Measurements from ENCODE around the gene BCKDHB. TPM values are rescaled to one million over a fixed set of nuclear protein-coding genes. Genes with fewer than 3 reads are reported as not detected.
"Not testable (repeated sequence)": the region's sequence is repeated elsewhere in the genome, so short reads cannot be mapped to it uniquely, and the experiment has no call there.

Gene BCKDHB
- total RNA-seq, 2 donors from 2014 or later, result 15.4 to 15.6 TPM

DNA sequence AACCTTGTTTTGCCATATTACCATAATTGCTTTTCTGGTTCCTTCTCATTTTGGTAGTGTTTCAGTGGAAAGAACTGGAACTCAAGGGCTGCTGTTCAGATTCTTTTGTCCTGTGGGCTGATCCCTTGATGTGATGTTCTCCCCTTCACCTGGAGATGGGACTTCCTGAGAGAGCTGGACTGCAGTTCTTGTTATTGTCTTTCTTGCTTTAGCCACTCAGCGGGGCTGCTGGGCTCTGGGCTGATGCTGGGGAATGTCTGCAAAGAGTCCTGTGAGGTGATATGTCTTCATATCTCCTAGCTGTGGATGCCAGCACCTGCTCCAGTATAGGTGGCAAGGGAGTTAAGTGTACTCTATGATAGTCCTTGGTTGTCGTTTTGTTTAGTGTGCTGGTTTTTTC lies 79.0 kb downstream of the BCKDHB start:
- no peak for DNase-seq
- intact Hi-C loops (cut with DNase I), result no loop called here
- no peak for ATAC-seq

DNA sequence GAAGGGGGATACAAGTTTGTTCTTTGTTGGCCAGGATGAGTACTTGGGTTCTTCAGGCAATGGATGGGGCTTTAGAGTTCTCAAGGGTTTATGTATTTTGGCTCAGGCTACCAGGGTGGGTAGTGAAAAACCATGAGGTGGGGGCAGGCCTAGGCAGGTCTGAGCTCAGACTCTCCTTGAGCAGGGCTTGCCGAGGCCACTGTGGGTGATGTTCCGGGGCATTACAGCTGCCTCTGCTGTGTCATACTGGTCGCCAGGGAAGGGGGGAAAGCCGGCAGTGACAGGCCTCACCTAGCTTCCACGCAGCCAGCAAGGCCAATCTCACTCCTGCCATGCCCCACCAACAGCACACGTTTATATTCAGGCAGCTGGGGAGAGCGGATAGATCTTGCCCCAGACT lies 79.6 kb downstream of the BCKDHB start:
- DNase-seq, result no peak
- intact Hi-C loops (cut with DNase I), result no loop called here
- ATAC-seq, result no peak

DNA sequence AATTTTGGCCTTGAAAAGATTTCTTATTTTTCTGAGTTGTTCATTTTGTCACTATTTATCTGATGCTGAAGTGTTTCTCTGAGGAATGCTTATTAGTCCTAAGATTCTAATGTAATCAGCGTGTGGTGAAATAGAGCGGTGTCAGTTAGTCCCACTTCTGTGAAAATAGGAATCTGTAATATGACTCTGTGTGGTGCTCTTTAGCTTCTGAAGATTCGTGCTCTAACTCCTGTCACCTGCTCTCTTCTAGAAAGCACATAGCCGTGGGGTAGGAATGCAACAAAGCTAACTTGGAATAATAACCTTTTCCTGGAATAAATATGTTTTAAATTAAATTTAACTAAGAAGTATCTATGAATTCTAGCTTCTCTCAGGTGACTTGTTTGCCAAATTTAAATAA lies 90.4 kb downstream of the BCKDHB start:
- intact Hi-C loops (cut with DNase I), result no loop called here
- DNase-seq, result no peak
- no peak for ATAC-seq

DNA sequence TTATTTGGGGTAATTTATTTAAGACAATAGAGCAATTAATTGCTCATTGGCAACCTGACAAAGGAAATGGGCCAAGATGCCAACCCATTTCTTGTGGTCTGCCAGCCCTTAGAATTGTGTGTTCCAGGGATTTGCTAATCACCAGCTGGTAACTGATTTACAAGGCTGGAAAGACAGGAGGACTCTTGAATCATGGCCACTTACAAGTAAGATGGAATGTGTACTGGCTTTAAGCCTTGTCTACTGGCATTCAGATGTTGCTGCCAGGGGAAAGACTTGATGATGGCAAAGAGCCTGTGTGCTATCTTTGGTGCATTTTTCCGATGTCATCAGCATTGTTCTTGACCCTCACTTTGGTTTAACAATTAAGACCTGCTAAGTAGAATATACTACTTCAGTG lies 91.0 kb downstream of the BCKDHB start:
- DNase-seq (no peak), ATAC-seq (peak; percentile 89 to 92)
- intact Hi-C loops (cut with DNase I), result no loop called here

DNA sequence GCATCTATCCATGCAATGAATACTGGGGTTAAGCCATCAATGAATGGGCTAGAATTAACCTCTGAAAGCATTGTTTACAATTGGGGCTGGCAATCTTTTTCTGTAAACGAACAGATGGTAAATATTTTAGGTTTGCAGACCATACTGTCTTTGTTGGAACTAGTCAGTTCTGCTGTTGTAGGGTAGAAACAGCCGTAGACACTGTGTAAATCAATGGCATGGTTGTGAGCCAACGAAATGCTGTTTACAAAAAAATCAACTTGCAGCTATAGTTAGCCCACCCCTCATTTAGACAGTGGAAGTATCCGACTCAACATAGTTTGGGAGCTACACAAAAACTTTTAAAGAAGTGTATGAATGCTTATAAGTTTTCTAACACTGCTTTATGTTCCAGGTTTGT lies 91.5 kb downstream of the BCKDHB start:
- DNase-seq (no peak), ATAC-seq (no peak)
- intact Hi-C loops (cut with DNase I), result no loop called here

DNA sequence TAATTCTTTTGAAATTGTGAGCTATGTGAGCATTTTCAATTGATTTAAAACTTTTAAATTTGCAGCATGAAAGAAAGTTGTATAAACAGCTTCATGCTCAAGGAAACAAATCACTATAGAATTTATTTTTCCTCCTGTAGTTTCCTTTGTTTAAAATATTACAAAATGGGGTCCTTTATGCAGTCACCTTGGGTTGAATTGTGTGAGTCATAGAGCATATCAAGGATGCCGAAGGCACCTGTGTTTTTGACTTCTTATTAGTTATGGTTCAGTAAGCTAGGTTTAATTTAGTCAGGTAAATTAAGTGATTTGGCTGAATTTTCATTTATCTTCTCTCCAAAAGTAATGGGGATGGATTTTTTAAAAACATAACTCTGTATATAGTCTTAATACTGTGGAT lies 96.8 kb downstream of the BCKDHB start:
- DNase-seq, result no peak

DNA sequence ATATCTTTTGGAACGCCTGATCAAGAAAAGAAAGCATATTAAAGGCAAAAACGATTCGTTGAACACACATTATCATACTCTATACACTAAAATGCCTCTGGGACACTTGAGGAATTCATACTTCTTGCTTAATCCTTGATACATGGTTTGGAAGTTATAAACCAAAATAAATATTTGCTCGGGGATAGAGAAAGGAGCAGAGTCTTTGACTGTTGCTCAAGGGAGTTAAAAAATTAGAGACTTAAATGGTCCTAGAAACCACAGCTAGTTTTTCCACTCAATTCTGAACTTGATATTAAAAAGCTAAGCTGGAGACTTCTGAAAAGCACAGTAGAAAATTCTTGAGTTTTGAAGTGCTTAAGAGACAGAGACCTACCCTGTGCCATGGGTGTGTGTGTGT lies 98.9 kb downstream of the BCKDHB start:
- intact Hi-C loops (cut with DNase I), result loop anchor here in 1 of 2 donors (10.0 kb wide), 1 partner anchor 61 kb away; no protein-coding TSS in a partner anchor
- no peak for ATAC-seq

More for the DNA sequence above, 96.8 kb downstream of the BCKDHB start:
- intact Hi-C loops (cut with DNase I), result loop anchor here in 1 of 2 donors (10.0 kb wide), 1 partner anchor 58 kb away; no protein-coding TSS in a partner anchor
- no peak for ATAC-seq

DNA sequence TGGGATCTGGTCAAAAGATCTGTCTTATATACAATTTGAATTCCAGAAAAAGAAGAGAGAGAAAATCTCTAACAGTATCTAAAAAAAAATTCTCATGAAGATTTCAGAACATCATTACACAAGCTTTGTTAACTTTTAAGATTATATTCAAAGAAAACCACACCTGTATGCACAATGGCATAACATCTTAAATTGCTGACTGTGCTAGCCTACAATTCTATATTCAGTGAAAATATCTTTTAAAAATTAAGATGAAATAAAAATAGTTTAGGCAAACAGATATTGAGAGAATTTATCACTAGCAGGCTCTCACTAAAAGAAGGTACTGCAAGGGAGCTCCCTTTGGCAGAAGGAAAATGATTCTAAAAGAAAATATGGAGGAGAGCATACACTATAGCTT lies 100.3 kb downstream of the BCKDHB start:
- no peak for DNase-seq
- no peak for ATAC-seq

More for the DNA sequence above, 98.9 kb downstream of the BCKDHB start:
- no peak for DNase-seq

DNA sequence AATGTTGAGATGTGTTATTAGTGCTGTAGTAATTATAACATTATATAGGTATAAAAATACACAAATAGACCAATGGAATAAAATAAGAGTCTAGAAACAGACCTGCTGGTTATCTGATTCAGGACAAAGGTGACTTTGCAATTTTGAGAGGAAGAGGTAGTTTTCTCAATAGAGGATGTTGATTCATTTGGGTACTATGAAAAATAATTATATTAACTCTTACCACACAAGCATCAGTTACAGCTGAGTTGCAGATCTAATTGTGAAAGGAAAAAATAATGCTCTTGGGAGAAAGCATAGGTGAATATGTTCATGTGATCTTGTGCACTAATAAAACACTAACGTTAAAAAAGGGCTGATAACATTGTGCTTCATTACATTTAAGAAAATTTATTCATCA lies 103.0 kb downstream of the BCKDHB start:
- intact Hi-C loops (cut with DNase I), result loop anchor here in 1 of 2 donors (10.0 kb wide), 1 partner anchor 65 kb away; no protein-coding TSS in a partner anchor
- ATAC-seq (no peak), DNase-seq (no peak)

More for the DNA sequence above, 100.3 kb downstream of the BCKDHB start:
- intact Hi-C loops (cut with DNase I), result loop anchor here in 1 of 2 donors (10.0 kb wide), 1 partner anchor 62 kb away; no protein-coding TSS in a partner anchor

DNA sequence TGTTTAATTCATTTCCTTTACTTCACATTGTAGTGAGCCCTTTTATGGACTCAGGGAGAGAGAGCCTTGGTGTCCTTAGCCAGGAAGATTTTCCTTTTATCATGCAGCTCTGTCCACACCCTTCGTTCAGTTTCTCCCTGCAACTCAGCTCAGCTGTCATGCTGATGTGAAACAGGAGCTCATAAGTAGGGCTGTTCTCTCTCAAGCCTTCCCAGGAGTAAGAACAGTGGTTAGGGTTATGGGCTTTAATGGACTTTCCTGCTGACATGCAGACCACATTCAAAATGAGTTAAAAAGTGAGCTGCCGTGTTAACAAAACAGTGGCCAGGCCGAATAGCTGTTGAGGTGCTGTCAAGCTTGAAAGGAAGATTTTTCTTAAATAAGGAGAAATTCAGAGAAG lies 104.1 kb downstream of the BCKDHB start:
- intact Hi-C loops (cut with DNase I), result loop anchor here in 1 of 2 donors (10.0 kb wide), 2 partner anchors 124 to 394 kb away; no protein-coding TSS in a partner anchor
- DNase-seq (no peak), ATAC-seq (peak; percentile 96 to 98)

DNA sequence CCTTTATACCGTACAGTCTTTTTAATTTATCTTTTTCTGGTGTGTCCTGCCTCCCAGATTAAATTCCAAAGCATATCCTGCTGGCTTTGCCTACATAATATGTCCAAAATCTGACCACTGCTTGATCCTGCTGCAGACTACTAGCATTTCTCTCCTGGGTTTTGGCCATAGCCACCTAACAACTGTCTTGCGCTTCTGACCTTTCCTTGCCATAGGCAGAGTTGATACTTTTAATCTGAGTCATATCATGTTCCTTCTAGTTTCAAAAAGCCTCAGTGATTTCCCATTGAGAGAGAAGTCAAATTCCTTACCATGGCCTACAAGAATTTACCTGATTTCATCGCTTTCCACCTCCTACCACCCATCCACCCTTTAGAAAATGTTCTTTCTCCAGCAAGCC lies 104.8 kb downstream of the BCKDHB start:
- DNase-seq, result no peak
- ATAC-seq, result no peak
- intact Hi-C loops (cut with DNase I), result loop anchor here in 1 of 2 donors (10.0 kb wide), 2 partner anchors 124 to 394 kb away; no protein-coding TSS in a partner anchor

DNA sequence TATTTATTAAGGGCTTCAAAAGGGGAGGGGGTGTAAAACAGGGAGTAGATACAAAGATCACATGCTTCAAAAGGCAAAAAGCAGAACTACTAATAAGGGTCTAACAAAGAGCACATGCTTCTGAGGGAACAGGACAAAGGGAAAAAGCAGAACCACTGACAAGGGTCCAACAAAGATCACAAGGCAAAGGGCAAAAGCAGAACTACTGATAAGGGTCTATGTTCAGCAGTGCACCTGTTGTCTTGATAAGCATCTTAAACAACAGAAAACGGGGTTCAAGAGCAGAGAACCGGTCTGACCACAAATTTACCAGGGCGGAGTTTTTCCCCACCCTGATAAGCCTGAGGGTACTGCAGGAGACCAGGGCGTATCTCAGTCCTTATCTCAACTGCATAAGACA lies 105.4 kb downstream of the BCKDHB start:
- ATAC-seq, DNase-seq: not testable (repeated sequence)
- intact Hi-C loops (cut with DNase I), result loop anchor here in 1 of 2 donors (10.0 kb wide), 2 partner anchors 123 to 393 kb away; no protein-coding TSS in a partner anchor

DNA sequence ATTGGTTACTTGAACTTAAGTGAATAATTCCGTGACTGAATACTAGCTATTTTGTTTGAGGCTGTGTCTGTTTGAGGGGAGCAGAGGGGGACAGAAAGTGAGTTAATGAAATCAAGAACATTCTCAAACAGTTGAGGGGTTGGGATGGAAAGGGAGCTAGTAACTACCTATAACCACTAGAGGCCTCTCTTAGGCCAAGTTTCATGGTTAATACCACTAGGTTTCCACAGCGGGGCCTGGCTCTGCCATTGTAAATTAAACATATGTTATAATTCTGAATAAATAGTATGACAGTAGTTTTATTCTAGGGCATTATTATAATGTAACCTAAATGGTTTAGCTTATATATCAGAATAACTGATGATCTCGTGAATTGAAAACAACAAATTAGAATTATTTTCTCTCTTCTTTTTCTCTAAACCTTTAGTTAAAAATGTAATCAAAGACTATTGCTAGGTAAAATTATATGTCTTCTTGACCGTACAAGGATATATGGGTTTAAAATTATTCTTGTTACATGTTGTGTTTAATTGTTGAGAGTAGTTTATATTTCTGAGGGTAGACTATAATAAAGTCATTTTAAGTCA lies 108.1 kb downstream of the BCKDHB start:
- DNase-seq, result peak; percentile 38
- ATAC-seq, result peak; percentile 53 to 79
- intact Hi-C loops (cut with DNase I), result loop anchor here in 1 of 2 donors (10.0 kb wide), 2 partner anchors 120 to 390 kb away; no protein-coding TSS in a partner anchor

DNA sequence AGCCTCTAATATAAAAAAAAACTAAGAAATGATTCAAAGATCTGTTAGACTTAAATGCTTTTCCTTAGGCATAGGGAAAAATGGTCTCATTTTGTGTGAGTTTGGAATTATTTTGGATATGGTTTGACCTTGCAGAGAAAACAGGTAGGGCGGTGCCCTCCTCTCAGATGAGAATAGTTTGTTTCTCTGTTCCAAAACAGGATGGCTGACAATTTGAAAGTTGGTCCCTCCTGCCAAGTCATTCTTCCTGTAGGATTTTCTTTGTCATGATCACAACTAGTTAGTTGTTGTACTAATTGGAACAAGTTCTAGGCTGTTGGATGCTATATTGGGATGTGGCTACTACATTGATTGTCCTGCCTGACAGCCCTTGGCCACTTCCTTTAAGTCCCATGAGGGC lies 108.6 kb downstream of the BCKDHB start:
- ATAC-seq (no peak), DNase-seq (no peak)
- intact Hi-C loops (cut with DNase I), result loop anchor here in 1 of 2 donors (10.0 kb wide), 2 partner anchors 120 to 390 kb away; no protein-coding TSS in a partner anchor

DNA sequence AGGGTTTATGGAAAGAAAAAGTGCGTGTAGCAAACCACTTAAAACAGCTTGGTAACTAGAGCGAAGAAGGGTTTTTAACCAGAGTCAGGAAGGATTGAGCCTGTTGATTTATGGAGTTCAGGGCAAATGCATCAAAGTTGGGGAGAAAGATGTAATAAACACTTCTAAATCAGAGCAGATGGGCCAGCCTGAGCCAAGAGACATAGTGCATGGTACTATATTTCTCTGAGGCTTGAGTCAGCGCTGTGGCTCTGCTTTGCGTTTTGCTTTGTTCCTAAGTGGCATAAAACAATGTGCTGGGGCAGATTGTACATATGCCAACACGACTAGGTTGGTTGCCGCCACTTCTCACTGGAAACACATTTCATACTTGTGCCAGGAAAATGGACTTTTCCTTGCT lies 111.3 kb downstream of the BCKDHB start:
- intact Hi-C loops (cut with DNase I), result loop anchor here in 1 of 2 donors (10.0 kb wide), 2 partner anchors 117 to 387 kb away; no protein-coding TSS in a partner anchor
- DNase-seq, result no peak

DNA sequence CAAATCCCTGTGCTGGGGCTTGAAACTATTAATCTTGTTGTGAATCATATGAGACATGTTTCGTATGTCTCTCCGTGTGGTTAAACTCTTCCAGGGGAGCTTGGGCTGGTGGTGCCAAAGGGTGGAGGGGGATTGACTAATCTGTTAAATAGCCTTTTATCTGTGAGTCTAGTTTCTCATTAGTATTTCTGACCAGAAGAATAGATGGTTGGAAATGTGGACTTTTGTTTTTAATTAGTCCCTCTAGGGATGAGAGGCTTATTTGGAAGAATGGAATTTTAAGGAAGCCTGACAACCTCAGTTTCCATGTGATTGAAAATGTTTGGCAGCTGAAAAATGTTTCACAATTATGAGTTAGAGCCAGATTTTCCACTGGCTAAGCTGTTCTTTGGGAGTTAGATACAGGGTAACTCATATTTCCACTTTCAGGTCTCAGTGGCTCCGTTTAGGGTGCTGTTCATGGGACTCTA lies 117.3 kb downstream of the BCKDHB start:
- ATAC-seq (peak; percentile 59 to 67), DNase-seq (no peak)
- intact Hi-C loops (cut with DNase I), result no loop called here

More for the DNA sequence above, 111.3 kb downstream of the BCKDHB start:
- ATAC-seq, result no peak

DNA sequence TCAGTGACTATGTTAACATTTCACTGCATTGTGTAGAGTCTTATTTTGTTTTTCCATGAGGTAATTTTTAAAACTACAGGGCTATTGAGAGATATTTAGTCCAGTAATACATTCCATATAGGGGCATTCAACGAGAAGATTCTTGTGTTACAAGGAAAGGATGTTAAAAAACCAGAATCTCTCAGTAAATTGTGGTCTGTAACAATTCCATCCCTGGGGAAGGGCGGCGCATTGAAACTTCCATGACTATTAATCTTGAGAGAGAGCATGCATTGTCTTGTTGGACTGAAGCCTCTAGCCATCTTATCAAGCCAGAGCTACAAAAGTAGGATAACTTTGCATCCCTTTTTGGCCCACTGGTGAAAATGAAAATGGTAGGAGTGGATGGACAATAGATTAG lies 119.7 kb downstream of the BCKDHB start:
- DNase-seq (no peak), ATAC-seq (no peak)
- intact Hi-C loops (cut with DNase I), result no loop called here

DNA sequence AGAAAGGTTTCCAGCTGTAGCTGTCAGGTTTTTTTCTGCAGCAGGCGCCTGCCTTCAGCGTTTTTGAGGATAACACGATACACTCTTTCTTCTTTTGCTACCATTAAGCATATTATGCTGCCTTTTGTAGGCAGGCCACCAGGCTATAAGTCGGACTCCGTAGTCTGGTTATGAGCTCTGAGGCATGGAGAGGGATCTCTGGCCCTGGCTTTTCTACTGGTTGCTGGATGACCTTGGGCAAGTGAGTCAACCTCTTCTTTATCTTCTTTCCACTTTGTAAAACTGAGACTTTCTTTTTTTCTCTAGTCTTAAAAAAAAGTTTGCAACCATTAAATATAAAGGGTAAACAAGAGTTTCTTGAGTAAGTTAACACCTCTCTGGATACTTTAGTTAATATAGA lies 120.2 kb downstream of the BCKDHB start:
- DNase-seq (no peak), ATAC-seq (no peak)
- intact Hi-C loops (cut with DNase I), result no loop called here

DNA sequence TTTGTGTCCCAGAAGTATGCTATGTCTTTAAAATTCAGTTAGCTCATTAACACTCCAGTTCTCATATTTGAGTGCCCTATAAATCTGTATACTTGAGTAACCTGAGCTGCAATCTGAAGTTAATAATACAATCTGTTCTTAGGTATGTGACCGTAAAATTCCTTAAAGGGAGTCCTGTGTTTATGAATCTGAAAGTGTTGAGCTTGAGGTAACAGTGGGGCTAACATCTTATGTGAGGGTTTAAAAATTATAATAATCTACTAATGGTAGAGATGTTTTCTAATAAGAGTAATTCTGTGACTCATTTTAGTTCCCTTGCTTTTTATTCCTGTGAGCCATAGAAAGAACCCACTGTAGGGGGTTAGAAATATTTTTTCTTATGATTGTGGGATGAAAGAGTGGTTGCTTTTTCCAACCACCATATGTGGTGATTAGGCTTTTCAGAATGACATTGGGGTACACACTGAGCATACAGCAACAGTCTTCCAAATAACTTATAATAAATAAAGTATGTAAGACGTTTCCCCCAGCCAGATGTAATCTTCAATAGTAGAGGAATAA lies 121.2 kb downstream of the BCKDHB start:
- ATAC-seq (no peak), DNase-seq (no peak)
- intact Hi-C loops (cut with DNase I), result no loop called here

DNA sequence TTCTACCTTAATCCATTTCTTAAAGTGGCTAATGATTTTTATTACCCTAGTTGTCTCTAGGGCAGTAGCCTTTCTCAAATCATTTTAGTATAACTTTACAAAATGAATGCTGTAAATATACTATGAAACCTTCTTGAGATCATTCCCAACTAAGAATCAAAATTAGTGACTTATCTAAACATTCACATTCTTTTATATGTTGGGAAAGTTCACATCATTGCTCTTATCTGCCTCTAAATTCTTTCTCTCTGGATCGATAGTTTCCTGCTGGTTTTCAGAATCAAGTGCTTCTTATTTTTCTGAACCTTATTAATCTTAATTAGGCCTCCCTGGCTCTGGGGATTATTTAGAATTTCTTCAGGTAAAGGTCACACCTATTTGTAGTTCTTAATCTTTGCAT lies 126.8 kb downstream of the BCKDHB start:
- ATAC-seq (no peak), DNase-seq (no peak)
- intact Hi-C loops (cut with DNase I), result no loop called here
